ENCODE data around the gene AGRN. TPM values are rescaled to one million over a fixed set of nuclear protein-coding genes. Genes with fewer than 3 reads are reported as not detected.

The AGRN gene
- total RNA-seq, 1 donor from 2014 or later: 39.8 TPM

GRCh38 chr1:1038694-1039093 lies 18.8 kb downstream of the AGRN start:
- no peak for DNase-seq

- DNase-seq: no peak
Observed at GRCh38 chr1:1039145-1039910, 19.4 kb downstream of the AGRN start.

DNA sequence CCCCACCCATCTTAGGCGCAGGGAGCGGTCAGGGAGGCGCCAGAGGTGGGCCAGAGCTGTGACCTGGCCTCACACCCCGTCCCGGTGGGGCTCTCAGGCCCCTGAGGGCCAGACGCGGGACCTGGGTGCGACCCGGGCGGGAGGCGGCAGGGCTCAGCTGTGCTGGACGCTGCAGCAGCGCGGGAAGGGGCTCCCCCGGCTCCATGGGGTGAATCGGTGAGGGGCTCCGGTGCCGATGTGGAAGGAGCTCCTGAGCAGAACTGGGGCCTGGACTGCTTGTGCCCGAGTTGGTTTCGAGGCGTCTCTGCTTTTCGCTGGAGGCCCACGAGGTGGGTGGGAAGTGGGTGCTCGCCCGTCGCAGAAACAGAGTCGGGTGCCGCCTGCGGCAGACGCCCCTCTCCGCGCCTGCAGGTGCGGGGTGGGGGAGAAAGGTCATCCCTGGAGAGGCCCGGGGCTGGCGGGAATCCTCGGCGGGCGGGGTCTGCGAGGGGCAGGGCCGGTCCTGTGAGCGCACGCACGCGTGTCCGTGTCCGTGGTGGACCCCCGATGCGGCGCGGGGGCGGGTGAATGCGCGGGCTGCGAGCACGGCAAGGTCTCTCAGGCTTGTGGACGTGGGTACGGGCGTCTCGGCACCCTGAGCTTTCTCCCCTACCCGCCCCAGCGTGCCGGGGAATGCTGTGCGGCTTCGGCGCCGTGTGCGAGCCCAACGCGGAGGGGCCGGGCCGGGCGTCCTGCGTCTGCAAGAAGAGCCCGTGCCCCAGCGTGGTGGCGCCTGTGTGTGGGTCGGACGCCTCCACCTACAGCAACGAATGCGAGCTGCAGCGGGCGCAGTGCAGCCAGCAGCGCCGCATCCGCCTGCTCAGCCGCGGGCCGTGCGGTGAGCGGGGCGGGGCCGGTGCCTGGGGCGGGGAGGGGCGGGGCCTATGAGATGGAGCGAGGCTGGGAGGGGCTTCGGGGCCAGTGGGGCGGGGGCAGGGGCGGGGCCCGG lies 20.4 kb downstream of the AGRN start:
- DNase-seq: peak; percentile 56

DNA sequence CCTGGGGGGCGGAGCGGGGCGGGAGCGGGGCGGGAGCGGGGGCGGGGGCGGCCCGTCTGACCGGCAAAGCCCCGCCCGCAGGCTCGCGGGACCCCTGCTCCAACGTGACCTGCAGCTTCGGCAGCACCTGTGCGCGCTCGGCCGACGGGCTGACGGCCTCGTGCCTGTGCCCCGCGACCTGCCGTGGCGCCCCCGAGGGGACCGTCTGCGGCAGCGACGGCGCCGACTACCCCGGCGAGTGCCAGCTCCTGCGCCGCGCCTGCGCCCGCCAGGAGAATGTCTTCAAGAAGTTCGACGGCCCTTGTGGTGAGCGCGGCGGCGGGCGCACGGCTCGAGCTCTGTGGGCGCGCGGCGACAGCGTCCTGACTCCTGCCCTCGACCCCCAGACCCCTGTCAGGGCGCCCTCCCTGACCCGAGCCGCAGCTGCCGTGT lies 21.2 kb downstream of the AGRN start:
- DNase-seq: no peak

DNA sequence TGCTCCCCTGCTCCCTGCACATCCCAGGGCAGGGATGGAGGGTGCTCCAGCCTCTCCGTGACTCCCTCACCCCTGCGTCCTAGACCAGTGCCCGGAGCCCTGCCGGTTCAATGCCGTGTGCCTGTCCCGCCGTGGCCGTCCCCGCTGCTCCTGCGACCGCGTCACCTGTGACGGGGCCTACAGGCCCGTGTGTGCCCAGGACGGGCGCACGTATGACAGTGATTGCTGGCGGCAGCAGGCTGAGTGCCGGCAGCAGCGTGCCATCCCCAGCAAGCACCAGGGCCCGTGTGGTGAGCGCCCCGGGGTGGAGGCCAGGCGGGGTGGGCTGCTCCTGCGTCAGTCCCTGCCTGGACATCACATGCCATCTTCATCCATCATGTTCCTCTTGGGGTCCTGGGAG lies 22.0 kb downstream of the AGRN start:
- no peak for DNase-seq

DNA sequence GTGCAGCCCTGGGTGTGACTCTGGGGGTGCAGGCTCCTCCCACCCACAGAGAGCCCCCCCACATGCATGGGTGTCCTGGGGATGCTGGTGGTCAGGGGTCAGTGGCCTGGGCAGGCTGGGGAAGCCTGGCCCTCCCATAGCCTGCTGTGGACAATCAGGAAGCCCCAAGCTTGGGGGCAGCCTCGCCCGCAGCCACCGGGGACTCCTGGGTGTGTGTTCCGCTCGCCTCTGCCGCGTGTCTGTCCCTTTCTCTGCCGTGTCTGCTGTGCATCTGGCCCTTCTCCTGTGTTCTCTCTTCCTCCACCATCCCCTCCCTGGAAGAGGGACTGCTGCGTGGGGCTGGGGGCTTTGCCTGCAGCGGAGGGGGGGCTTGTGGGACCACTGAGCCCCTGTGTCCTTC lies 22.9 kb downstream of the AGRN start:
- DNase-seq: no peak

GRCh38 chr1:1043411-1043810 lies 23.5 kb downstream of the AGRN start:
- no peak for DNase-seq

GRCh38 chr1:1043921-1044320 lies 24.0 kb downstream of the AGRN start:
- DNase-seq: no peak

DNA sequence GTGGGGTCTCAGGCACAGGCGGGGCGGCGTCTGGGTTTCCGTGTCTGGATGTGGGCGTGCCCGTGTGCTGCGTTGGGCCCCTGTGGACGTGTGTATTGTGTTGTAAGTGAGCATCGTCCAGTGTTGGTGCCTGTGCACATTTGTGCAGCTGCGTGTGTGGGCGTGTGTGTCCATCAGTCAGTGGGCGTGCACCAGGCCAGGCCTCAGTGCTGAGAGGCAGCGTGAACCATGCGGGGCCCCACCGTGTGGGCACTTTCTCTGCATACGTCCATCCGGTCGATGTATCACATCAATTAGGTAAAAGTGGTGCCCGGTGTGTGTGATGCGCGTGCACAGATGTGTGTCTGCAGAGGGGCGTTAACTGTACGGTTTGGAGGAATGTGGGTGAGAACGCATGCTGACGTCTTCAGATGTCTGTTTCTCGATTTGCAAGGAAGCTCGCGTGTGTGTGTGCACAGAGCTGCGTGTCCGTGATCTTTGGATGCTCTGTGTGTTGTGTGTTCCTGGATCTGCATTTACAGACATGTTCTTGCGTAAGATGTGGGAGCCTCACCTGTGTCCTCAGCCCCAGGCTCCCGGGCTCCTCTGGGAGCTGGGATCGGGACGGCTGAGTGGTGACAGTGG lies 24.6 kb downstream of the AGRN start:
- no peak for DNase-seq

DNA sequence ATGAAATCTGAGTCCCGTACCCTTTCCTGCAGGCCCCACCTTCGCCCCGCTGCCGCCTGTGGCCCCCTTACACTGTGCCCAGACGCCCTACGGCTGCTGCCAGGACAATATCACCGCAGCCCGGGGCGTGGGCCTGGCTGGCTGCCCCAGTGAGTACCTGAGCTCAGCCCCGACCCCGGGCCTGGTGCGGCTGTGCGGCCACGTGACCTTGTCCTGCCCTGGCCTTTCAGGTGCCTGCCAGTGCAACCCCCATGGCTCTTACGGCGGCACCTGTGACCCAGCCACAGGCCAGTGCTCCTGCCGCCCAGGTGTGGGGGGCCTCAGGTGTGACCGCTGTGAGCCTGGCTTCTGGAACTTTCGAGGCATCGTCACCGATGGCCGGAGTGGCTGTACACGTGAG lies 25.2 kb downstream of the AGRN start:
- no peak for DNase-seq

GRCh38 chr1:1046243-1046642 lies 26.3 kb downstream of the AGRN start:
- no peak for DNase-seq

DNA sequence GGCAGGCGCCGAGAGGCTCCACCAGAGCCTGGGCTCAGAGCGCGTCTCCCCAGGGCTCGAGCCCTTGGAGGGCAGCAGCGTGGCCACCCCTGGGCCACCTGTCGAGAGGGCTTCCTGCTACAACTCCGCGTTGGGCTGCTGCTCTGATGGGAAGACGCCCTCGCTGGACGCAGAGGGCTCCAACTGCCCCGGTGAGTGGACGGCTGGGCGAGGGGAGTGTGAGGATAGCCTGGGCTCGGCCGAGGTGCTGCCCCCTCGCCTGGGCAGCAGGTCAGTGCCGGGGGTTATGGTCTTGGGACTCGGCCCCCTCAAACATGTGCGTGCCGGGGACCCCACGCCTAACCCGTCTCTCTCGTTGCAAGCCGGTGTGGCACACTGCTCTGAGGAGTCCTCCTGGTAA lies 26.8 kb downstream of the AGRN start:
- no peak for DNase-seq

DNA sequence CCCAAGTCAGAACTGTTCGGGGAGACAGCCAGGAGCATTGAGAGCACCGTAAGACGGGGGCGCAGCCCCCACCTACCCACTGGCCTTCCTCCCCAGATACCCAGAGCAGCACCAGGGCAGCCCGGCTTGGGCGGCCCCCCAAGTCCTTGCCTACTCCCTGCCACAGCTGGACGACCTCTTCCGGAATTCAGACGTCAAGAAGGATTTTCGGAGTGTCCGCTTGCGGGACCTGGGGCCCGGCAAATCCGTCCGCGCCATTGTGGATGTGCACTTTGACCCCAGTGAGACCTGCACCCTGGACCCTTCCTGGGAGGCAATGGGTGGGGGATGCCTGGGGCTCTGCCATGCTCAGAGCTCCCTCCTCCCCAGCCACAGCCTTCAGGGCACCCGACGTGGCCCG lies 27.5 kb downstream of the AGRN start:
- DNase-seq: no peak

DNA sequence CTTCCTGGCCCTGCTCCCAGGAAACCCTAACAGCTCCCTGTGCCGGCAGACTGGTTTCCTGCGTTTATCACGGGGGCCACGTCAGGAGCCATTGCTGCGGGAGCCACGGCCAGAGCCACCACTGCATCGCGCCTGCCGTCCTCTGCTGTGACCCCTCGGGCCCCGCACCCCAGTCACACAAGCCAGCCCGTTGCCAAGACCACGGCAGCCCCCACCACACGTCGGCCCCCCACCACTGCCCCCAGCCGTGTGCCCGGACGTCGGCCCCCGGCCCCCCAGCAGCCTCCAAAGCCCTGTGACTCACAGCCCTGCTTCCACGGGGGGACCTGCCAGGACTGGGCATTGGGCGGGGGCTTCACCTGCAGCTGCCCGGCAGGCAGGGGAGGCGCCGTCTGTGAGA lies 28.0 kb downstream of the AGRN start:
- DNase-seq: no peak

DNA sequence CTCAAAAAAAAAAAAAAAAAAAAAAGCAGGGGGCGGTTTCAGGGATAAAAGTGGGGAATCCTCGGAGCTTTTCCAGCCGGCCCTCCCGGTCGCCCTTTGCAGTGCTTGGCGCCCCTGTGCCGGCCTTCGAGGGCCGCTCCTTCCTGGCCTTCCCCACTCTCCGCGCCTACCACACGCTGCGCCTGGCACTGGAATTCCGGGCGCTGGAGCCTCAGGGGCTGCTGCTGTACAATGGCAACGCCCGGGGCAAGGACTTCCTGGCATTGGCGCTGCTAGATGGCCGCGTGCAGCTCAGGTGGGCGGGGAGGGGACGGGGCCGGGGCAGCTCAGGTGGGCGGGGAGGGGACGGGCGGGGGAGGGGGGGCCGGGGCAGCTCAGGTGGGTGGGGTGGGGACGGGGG lies 28.8 kb downstream of the AGRN start:
- no peak for DNase-seq

GRCh38 chr1:1049318-1050165 lies 29.6 kb downstream of the AGRN start:
- DNase-seq: no peak

DNA sequence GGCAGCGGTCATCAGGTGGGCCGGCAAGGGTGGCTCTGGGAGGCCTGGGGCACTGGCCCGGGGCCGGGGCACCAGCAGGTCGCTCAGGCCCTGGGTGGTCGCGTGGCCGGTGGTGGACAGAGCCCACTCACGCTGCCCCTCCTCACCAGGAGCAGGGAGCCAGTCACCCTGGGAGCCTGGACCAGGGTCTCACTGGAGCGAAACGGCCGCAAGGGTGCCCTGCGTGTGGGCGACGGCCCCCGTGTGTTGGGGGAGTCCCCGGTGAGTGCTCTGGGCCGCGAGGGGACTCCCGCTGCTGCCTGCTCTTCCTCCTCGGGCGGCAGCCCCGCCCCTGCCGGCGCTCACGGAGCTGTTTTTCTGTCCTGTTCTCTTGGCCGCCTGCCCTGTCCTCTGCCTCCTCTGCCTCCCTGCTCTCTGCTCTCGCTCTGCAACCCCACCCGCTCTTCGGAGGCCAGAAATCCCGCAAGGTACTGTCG lies 30.7 kb downstream of the AGRN start:
- no peak for DNase-seq

- no peak for DNase-seq
Observed at GRCh38 chr1:1051127-1051810, 31.3 kb downstream of the AGRN start.

GRCh38 chr1:1052003-1052840 lies 32.3 kb downstream of the AGRN start:
- no peak for DNase-seq

GRCh38 chr1:1053022-1053421 lies 33.1 kb downstream of the AGRN start:
- no peak for DNase-seq

Measured in skin of body (tissue), 2 donors.